Caco-2 (cell line): Measurements from ENCODE around the gene SGMS1. TPM values are rescaled to one million over a fixed set of nuclear protein-coding genes. Genes with fewer than 3 reads are reported as not detected.
A peak's percentile ranks its signal among the peaks of the same experiment; 100 is the strongest.
"Not testable (repeated sequence)": the region's sequence is repeated elsewhere in the genome, so short reads cannot be mapped to it uniquely, and the experiment has no call there.

ENCODE experiments used
- BruUV-seq: library from RNA; stranded (reverse); fragments of 400-500 nt; replicated peaks from 2 replicates; lab custom pipeline; 2021; lab: Mats Ljungman, UMichigan
- CTCF ChIA-PET: fragments of 300-600 bp; sonication (Branson Sonifier 250); formaldehyde crosslinking; loops from one replicate; lab custom pipeline; 2022; ENCODE audit warnings: antibody characterized with exemption; lab: Charles Lee
- POLR2A ChIA-PET: fragments of 300-600 bp; sonication (Branson Sonifier 250); formaldehyde crosslinking; loops from one replicate; lab custom pipeline; 2022; ENCODE audit warnings: antibody characterized with exemption; lab: Charles Lee
- DNase-seq, 2 experiments: peaks; one replicate each; pipeline versions ENCODE4 v3.0.0 to v3.0.0-alpha.2; 2020 to 2022
- H3K27me3 ChIP-seq: replicated peaks from 2 replicates; pipeline ENCODE4 v1.6.0; 2011; ENCODE audit warnings: low read length; ENCODE audit not compliant: control insufficient read depth, insufficient read depth
- H3K36me3 ChIP-seq: 2 replicates; pipeline ENCODE4 v1.5.1; 2011; ENCODE audit warnings: low read length; ENCODE audit not compliant: control insufficient read depth, insufficient read depth
- H3K4me1 ChIP-seq: fragments of 250-450 bp; sonication (Bioruptor Pico); 2 replicates; pipeline ENCODE4 v1.5.1; 2020; ENCODE audit warnings: mild to moderate bottlenecking
- H3K4me3 ChIP-seq: 2 replicates; pipeline ENCODE4 v1.5.1; 2011; ENCODE audit warnings: low read depth, mild to moderate bottlenecking, control low read depth, low read length
- H3K9me3 ChIP-seq: fragments of 250-450 bp; sonication (Bioruptor Pico); 2 replicates; pipeline ENCODE4 v1.5.1; 2020; ENCODE audit warnings: mild to moderate bottlenecking, moderate library complexity
- H3K27ac Mint-ChIP-seq: one replicate; pipeline ENCODE4 v1.8.0; 2022; ENCODE audit warnings: mixed read lengths; ENCODE audit not compliant: unreplicated experiment
- H3K27me3 Mint-ChIP-seq: one replicate; pipeline ENCODE4 v1.8.0; 2022; ENCODE audit warnings: mixed read lengths; ENCODE audit not compliant: insufficient read depth, unreplicated experiment
- H3K36me3 Mint-ChIP-seq: one replicate; pipeline ENCODE4 v1.8.0; 2022; ENCODE audit warnings: mild to moderate bottlenecking, mixed read lengths; ENCODE audit not compliant: insufficient read depth, unreplicated experiment
- H3K4me1 Mint-ChIP-seq: one replicate; pipeline ENCODE4 v1.8.0; 2022; ENCODE audit warnings: low read depth, mixed read lengths; ENCODE audit not compliant: unreplicated experiment
- H3K4me3 Mint-ChIP-seq: one replicate; pipeline ENCODE4 v1.8.0; 2022; ENCODE audit warnings: mild to moderate bottlenecking, moderate library complexity, mixed read lengths; ENCODE audit not compliant: unreplicated experiment
- H3K9me3 Mint-ChIP-seq: one replicate; pipeline ENCODE4 v1.8.0; 2022; ENCODE audit warnings: mixed read lengths; ENCODE audit not compliant: unreplicated experiment
- intact Hi-C: fragments of 100-400 bp; cut with micrococcal nuclease; formaldehyde crosslinking; loops from one replicate; pipeline ENCODE4 v1.10.0; 2022; ENCODE audit not compliant: unreplicated experiment
- total RNA-seq: library from RNA; stranded (reverse); gene quantifications from 2 replicates; pipeline ENCODE4 v1.2.3, GENCODE V29; 2022
- TF ChIP-seq, protein P1 (sequence below), 2 experiments: fragments of 200-600 bp in 1 of 2; IDR thresholded peaks; 1 replicate in 1 of 2; 2 replicates in 1 of 2; pipeline versions ENCODE4 v1.5.1 to v1.8.0; 2011 to 2022; ENCODE audit warnings: antibody characterized with exemption in 1 of 2, control low read depth in 1 of 2, inconsistent platforms in 1 of 2, low read depth in 1 of 2, low read length in 1 of 2, mild to moderate bottlenecking in 1 of 2, moderate library complexity in 1 of 2; ENCODE audit not compliant: insufficient read depth in 1 of 2, severe bottlenecking in 1 of 2, unreplicated experiment in 1 of 2

The SGMS1 gene
- total RNA-seq, 1 experiment from 2014 or later: 30.5 TPM

DNA sequence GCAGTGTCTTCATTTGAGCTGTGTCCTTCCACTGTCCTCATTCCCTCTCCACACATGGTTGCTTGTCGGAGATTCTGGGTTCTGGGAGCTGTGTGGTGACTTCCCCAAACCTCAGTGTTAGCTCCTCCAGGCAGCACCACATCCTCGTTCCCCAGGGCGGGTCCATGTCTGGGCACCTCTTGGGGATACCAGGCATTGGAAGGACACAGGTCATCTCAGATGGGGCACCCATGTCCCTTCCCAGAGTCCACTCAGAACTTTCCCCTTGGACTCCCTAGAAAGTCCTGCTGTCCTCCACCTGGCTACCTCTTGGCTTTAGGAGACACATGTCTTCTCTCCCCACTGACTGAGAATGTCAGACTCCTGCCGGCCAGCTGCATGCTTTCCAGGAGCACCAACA, 37.8 kb upstream of the SGMS1 start:
- H3K9me3 ChIP-seq, H3K27me3 Mint-ChIP-seq, H3K4me1 Mint-ChIP-seq, H3K36me3 Mint-ChIP-seq, BruUV-seq, H3K27ac Mint-ChIP-seq, H3K4me1 ChIP-seq, H3K36me3 ChIP-seq, H3K4me3 ChIP-seq, POLR2A ChIA-PET, H3K4me3 Mint-ChIP-seq, DNase-seq, H3K9me3 Mint-ChIP-seq, H3K27me3 ChIP-seq, intact Hi-C loops: not testable (repeated sequence)
- CTCF ChIA-PET: interaction anchor here (0.6 kb wide), 1 partner anchor 205 kb away, joined by 3 read pairs; no protein-coding TSS in a partner anchor

DNA sequence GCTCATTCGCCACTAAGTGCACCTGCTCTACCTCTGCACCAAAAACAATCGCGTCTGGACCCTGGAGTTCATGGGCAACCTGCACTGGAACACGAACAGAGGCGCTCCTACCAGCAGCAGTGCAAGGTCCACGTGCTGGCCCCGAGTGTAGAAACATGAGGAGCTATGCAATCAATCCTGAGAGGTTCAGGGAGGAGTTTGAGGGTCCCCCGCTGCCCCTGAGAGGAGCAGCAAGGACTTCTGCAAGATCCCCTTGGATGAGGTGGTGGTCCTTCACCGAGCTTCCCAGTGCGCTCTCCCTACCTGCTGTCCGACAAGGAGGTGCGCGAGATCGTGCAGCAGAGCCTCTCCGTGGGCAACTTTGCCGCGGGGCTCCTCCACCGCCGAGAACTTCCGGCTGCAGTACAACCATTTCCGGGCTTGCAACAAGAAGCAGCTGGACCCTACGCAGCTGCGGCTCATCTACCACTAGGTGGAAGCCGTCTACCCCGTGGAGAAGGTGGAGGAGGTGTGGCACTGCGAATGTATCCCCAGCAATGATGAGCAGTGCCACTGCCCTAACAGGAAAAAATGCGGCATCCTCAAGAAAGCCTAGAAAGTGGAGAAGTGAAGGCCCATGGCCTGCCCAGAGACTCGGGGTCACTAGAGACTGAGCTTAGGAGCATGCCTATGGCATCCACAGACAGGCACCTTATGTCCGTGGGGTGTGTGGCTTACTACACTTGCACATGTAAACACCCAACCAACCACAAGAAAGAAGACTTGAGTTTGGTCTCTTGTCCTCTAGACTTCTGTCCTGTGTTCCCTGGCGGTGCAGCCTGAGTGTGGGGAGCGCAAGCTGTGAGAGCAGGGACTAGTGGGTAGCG, 36.3 kb upstream of the SGMS1 start:
- TSS peak; percentile 42 for BruUV-seq
- intact Hi-C loops, H3K27me3 Mint-ChIP-seq, H3K4me1 Mint-ChIP-seq, H3K36me3 ChIP-seq, H3K36me3 Mint-ChIP-seq, H3K27me3 ChIP-seq, H3K9me3 ChIP-seq, H3K9me3 Mint-ChIP-seq, H3K4me1 ChIP-seq: not testable (repeated sequence)
- ChIA-PET POLR2A (interaction anchor here (0.6 to 0.7 kb wide), 2 partner anchors 25 to 97 kb away, joined by 4 to 13 read pairs; no protein-coding TSS in a partner anchor), CTCF (interaction anchor here (0.6 to 1.2 kb wide), 7 partner anchors 8 to 293 kb away, joined by 3 to 8 read pairs (median 4); partner anchors contain the start of gene ASAH2B)
- peak; percentile 76 to 77 for DNase-seq
- peak overlapping the region; percentile 43 for H3K27ac Mint-ChIP-seq
- H3K4me3 Mint-ChIP-seq: peak overlapping the region; percentile 81
- peak overlapping the region; percentile 52 for H3K4me3 ChIP-seq
- TF ChIP-seq, protein P1, sequence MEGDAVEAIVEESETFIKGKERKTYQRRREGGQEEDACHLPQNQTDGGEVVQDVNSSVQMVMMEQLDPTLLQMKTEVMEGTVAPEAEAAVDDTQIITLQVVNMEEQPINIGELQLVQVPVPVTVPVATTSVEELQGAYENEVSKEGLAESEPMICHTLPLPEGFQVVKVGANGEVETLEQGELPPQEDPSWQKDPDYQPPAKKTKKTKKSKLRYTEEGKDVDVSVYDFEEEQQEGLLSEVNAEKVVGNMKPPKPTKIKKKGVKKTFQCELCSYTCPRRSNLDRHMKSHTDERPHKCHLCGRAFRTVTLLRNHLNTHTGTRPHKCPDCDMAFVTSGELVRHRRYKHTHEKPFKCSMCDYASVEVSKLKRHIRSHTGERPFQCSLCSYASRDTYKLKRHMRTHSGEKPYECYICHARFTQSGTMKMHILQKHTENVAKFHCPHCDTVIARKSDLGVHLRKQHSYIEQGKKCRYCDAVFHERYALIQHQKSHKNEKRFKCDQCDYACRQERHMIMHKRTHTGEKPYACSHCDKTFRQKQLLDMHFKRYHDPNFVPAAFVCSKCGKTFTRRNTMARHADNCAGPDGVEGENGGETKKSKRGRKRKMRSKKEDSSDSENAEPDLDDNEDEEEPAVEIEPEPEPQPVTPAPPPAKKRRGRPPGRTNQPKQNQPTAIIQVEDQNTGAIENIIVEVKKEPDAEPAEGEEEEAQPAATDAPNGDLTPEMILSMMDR (IDR thresholded peaks at IDR 0.05; ENCODE audit: insufficient read depth in 1 of 2, low read depth in 1 of 2, low read length in 1 of 2, severe bottlenecking in 1 of 2, unreplicated experiment in 1 of 2): peak; percentile 60 to 80

DNA sequence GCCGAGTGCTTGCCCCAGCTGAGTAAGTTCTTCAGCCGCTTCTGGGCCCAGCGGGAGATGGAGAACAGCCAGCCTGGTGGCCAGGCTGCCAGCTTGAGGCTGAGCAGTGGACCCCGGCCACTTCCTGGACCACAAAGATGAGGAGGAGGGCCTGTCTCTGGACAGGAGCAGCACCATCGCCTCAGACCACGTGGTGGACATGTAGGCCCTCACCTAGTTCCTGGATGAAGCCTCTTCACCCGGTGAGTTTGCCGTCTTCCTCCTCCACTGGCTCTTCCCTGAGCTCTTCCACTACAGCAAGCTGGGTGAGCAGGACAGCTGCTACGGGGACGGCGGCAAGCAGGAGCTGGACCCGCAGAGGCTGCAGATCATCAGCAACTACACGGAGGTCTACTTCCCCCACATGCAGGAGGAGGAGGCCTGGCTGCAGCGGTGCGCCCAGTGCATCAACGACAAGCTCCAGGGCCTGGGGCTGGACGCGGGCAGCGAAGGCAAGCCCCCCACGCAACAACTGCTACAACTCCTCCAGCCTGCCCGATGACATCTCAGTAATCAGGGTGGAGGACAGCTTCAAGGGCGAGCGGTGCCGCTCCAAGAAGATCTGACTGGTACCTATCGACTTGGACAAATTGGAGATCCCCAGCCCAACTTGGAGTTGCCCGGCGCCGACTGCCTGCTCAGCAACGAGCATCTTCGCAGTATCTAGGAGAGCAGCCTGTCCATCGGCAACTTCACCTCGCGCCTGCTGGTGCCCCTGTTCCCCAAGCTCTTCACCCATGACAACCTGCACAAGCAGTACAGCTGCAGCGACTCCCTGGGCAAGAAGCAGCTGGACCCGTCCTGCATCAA, 35.5 kb upstream of the SGMS1 start:
- H3K27me3 ChIP-seq, H3K27me3 Mint-ChIP-seq, DNase-seq, intact Hi-C loops, BruUV-seq, H3K4me1 Mint-ChIP-seq, POLR2A ChIA-PET, H3K9me3 ChIP-seq, H3K9me3 Mint-ChIP-seq, H3K36me3 ChIP-seq, H3K36me3 Mint-ChIP-seq, H3K4me1 ChIP-seq: not testable (repeated sequence)
- CTCF ChIA-PET: interaction anchor here (0.6 to 1.2 kb wide), 5 partner anchors 7 to 292 kb away, joined by 3 to 8 read pairs (median 4); partner anchors contain the start of gene ASAH2B
- peak overlapping the region; percentile 43 for H3K27ac Mint-ChIP-seq
- peak overlapping the region; percentile 81 for H3K4me3 Mint-ChIP-seq
- H3K4me3 ChIP-seq: peak overlapping the region; percentile 52
